ENCODE results near the gene CTIF.

GRCh38 chr18:48621240-48621639, 82.4 kb downstream of the CTIF start:
- TF ChIP-seq SIN3A (IDR thresholded peaks at IDR 0.05; ENCODE audit: borderline replicate concordance, insufficient read depth, low read depth, low read length) (no peak), POLR2AphosphoS5 (IDR thresholded peaks at IDR 0.05; ENCODE audit: low read depth, low read length) (no peak), TCF7L2 (IDR thresholded peaks at IDR 0.05; ENCODE audit: low read depth, low read length) (no peak), REST (IDR thresholded peaks at IDR 0.05; ENCODE audit: insufficient read depth in 1 of 2, low read depth in 2 of 2, low read length in 1 of 2) (no peak)
- TF ChIP-seq, protein P1, sequence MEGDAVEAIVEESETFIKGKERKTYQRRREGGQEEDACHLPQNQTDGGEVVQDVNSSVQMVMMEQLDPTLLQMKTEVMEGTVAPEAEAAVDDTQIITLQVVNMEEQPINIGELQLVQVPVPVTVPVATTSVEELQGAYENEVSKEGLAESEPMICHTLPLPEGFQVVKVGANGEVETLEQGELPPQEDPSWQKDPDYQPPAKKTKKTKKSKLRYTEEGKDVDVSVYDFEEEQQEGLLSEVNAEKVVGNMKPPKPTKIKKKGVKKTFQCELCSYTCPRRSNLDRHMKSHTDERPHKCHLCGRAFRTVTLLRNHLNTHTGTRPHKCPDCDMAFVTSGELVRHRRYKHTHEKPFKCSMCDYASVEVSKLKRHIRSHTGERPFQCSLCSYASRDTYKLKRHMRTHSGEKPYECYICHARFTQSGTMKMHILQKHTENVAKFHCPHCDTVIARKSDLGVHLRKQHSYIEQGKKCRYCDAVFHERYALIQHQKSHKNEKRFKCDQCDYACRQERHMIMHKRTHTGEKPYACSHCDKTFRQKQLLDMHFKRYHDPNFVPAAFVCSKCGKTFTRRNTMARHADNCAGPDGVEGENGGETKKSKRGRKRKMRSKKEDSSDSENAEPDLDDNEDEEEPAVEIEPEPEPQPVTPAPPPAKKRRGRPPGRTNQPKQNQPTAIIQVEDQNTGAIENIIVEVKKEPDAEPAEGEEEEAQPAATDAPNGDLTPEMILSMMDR (IDR thresholded peaks at IDR 0.05), result no peak
